NCI-H146 (cell line): ENCODE data around the gene ROPN1L.
A peak's percentile ranks its signal among the peaks of the same experiment; 100 is the strongest.
"Not testable (repeated sequence)": the region's sequence is repeated elsewhere in the genome, so short reads cannot be mapped to it uniquely, and the experiment has no call there.

Source experiments
- DNase-seq: peaks from one replicate; lab custom pipeline; 2025; lab: John Stamatoyannopoulos, UW

ROPN1L gene

DNA sequence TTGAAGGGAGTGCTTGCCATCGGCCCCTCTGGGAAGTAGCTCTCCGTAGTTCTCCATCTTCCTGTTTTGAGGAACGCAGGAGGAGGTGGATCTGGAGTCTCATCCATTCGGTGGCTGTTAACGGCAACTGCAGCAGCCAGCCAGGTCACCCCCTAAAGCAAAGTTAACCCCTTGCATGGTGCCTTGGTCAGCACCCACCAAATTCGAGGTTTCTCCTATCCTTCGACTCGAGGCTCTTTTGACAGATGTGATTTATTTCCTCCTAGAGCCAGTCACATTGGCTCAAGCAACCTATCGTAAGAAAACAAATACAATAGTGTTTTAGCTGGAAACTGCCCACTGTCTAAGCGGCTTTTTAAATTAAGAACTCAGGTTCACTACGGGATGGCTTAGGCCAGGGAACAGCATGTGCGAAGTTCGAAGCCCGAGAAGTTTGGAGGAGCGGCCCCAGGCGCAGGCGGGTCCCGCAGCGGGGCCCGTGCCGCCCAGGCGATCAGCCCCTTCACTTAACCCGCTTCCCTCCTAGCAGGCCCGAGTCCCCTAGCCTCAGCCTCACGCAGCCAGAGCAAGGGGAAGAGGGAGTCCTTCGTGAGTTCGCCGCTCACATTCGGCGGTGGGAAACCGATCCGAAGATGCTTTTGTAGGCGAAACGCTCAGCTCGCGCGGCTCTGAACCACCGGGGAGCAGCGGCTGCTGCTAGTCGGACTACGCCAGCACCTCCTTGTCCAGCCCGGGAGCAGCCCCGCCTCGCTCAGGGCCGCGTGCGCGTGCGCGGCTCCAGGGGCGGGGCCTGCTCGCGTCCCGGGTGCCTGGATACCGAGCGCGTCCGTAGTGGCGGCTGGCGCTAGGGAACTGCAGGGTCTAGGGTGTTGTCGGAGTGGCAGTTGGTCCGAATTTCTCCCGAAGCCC, at the start of gene ROPN1L:
ROPN1L (plus strand) TSS at position 797 of the 909 bp plus-strand sequence. CDS start 289 bp downstream, outside the sequence.
- DNase-seq = no peak

DNA sequence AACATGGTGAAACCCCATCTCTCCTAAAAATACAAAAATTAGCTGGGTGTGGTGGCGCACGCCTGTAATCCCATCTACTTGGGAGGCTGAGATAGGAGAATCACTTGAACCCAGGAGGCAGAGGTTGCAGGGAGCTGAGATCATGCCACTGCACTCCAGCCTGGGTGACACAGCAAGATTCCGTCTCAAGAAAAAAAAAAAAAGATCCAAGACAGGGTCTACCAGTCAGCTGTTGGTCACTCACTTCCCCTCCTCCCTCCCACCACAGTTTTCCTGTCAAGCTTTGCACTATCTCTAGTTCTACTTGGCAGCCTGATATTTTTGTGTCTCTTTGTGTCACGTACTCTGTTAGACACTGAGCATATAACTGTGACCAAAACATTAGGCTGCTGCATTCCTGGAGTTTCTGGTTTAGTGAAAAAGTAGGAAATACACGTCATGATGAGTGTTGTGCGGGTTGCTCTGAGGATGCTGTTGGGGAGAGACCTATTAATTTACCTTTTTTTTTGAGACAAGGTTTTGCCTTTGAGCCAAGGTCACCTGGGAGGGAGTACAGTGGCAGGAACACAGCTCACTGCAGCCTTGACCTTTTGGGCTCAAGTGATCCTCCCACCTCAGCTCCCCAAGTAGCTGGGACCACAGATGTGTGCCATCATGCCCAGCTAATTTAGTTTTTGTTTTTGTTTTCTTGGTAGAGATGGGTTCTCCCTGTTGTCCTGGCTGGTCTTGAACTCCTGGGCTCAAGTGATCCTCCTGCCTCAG, 48.9 kb upstream of the ROPN1L start:
- not testable (repeated sequence) for DNase-seq

DNA sequence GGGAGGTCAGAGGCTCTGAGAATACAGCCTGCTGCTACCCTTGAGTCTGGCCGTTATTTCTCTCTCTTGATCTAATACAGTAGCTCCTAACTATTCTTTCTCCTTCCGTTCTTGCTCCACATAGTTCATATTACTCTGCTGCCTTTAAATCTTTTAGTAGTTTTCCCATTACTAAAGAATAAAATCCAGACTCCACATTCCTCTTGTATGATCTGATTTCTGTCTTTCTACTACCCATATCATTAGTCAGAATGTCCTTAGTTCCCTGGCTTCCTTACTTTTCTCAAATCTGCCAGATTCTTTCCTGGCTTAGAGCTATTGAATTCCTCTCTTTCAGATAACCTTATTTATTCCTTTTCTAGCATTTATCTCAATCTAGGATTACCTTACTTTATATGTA, 48.2 kb upstream of the ROPN1L start:
- no peak for DNase-seq

DNA sequence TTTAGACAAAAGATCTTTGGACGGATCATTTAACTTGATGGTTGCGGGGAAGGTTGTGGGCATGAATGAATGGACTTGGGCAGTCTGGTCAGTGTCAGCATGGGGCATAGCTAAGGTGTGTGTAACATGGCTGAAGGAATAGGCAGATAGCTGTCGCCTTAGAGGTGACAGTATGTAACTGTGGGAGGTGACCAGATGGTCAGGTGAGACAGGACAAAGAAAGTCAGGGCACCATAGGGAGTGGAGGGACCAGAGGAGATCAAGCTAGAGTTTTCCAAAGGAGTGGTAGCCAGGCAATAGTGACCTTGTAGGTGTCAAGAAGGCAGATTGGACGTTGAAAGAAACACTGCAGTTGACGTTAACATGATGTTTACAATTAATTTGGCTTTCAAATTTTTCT, 45.1 kb upstream of the ROPN1L start:
- DNase-seq = no peak

DNA sequence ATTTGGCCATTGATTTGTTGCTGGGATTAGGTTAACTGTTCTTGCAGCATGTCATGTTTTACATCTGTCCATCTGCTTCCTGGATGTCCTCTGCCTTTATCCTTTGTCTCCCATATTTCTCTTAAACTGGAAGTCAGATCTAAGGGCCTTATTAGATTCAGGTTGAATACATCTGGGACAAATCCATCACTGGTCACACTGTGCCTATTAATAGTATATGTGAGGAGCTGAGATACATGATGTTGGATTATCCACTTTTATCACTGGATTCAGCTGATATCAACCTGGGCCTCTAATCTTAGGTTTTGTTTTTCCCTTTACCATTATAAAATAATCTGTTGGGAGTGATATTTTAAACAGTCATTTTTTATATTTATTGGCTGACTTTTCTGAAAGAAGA, 41.8 kb upstream of the ROPN1L start:
- no peak for DNase-seq

DNA sequence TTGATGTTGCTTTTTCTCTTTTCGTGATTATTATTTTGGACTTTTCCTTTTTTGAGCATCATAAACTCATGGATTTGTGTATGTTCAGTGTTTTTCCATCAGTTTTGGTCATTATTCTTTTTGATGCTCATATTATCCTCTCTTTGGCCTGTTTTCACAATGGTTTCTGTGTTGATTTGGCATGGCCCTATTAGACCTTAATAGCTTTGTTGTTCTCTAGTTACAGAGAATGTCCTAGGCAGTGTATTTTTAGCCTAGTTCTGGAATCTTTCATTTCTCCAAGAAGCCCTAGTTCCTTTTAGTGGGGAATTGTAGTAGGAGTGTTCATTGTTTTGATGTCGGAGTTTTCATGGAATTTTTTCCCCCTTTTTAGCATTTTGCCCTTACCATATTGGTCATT, 41.3 kb upstream of the ROPN1L start:
- no peak for DNase-seq

DNA sequence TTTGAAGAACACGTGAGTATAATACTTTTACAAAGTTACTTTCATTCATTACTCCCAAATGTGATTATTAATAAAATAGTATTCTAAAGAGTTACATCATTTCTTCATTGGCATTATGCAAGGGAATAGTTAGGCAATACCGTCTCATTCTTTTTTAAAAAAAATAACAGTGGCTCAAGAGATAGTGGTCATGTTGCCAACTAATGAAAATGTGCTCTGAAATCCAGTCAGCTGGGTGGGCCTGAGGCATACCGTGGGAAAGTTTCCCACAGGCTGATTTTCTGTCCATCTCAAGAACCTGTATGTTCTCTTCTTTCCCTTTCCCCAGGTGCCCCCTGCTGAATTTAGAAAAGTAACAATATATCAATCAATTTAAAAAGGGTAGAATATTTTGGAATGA, 40.8 kb upstream of the ROPN1L start:
- DNase-seq = no peak

DNA sequence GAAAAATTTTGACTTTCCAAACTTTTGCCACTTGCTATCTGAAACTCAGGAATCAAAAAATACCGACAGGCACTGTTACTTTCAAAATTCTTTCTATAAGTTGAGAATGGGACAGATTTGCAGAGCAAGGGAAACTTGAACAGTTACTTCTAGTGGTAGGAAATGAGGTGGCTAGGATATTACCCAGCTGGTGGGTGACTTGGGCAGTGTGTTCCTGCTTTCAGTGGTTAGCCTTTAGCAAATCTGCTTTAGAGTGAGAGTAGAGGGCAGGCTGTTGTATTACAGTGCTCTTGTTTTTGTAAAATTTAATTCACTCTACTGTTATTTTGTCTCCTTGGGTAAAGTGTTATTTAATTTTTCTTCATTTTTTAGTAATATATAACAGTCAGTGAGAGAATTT, 40.2 kb upstream of the ROPN1L start:
- no peak for DNase-seq

DNA sequence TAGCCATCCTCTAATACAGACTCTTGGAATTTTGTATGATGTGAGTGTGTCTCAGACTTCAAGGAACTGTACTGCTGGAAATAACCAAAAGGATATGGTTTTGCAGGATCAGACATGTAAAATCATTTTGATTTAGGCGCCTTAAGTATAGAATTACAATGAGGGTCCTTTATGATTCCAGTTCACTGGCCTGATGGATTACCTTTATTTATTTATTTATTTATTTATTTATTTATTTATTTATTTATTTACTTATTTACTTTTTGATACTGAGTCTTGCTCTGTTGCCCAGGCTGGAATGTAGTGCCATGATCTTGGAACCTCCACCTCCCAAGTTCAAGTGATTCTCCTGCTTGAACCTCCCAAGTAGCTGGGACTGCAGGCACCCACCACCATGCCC, 37.9 kb upstream of the ROPN1L start:
- no peak for DNase-seq

DNA sequence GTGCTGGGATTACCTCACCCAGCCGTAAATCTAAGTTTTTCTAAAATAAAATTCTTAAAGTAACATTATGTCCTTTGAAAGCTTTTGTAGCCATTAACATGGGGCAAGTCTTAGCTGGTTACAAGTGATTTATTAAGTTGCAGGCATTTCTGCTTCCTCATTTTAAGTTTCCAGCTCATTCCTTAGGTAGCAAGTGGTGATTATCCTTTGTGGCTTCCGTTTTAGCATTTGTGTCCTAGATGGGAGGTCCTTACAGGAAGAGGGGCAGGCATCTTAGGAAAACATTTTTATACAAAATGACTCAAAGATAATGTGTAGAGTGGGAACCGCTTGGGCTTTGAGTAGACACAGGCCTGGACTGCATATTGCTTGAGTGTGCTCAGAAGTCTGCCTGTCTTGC, 35.0 kb upstream of the ROPN1L start:
- DNase-seq = no peak

DNA sequence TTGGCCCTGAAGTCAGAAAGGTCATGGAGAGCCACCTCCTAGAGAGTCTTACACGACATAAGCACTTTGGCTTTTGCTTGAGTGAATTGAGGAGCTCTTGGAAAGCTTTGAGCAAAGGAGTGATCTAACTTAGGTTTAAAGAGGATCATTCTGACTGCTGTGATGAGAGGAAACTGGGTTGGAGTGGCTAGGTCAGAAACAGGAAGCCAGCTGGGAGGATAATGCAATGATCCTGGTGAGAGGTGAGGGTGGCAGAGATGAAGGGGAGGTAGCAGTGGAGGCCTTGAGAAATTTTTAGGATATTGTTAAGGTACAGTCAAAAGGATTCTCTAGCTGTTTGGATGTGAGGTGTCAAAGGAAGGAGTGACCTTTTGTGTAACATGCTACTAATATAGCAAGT, 32.2 kb upstream of the ROPN1L start:
- no peak for DNase-seq

DNA sequence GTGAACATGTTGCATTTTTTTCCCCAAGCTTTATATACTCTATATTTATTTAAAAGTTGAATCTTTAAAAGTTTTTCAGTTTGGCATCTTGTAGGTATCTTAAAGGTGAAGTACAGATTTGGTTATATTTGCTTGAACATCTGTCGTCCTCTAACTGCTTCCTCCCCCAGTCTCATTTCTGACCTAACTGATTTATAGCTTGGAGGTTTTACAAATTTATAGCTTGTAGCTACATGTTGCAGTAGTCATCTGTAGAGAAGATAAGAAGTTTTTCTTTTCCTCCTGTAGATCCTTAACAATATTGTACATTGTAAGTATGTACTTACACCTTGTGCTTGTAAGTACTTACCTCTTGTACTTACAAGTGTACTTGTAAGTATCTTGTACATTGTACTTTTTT, 31.0 kb upstream of the ROPN1L start:
- no peak for DNase-seq

DNA sequence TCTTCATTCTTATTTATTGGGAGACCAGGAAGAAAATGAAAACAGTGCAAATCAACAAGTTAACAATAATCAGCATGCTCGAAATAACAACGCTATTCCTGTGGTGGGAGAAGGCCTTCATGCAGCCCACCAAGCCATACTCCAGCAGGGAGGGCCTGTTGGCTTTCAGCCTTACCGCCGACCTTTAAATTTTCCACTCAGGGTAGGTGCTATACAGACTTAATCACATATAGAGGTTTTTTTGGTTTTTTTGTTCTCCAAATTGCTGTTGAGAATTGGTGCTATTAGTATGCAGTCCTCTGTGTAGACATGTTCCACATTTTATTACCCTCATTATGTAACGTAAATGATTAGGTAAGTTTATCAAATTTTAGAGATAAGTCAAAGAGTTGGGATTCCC, 30.3 kb upstream of the ROPN1L start:
- no peak for DNase-seq

DNA sequence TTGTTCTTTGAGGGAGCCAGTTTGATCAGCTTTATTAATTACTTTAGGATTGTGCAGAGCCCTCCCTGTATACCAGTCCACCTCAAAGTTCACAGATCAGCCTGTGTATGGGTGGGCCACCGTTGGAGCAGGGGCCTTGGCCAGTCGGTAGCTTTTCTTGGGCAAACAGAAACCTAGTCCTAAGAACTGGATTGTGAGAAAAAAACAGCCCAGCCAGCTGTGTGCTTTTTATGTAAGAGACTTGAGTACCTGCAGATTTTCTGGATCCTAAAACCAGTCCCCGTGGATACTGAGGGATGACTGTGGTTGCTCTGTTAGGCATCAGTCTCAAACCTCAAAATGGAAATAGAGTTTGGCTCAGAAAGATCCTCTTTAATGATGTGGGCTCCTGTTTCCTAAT, 24.8 kb upstream of the ROPN1L start:
- DNase-seq = no peak

DNA sequence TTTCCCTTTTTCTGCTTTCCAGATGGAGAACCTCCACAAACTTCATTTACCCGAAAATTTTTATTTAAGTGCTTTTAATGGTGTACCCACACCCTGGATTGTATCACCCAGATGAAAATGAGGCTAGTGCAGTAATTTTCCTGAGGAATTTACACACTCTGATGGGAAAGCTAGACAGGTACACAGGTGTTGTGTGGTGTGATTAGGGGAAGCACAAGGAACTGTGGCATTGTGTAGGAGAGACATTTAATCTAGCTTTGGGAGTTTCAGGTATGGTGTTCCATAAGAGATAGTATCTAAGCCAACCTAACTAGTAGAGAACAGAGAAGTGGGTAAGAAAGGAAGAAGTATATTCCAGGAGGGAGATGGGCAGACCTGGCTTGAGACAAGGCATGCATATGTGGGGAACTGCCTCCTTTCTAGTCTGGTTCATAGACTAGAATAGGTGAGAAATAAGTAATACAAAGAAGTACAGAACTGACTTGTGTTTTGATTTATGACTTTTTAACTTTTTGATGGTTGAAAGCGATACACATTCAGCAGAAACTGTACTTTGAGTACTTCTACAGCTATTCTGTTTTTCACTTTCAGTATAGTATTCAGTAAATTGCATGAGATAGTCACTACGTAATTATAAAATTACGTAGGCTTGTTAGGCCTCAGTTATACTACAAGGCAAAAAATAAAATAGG, 22.9 kb upstream of the ROPN1L start:
- DNase-seq = no peak

DNA sequence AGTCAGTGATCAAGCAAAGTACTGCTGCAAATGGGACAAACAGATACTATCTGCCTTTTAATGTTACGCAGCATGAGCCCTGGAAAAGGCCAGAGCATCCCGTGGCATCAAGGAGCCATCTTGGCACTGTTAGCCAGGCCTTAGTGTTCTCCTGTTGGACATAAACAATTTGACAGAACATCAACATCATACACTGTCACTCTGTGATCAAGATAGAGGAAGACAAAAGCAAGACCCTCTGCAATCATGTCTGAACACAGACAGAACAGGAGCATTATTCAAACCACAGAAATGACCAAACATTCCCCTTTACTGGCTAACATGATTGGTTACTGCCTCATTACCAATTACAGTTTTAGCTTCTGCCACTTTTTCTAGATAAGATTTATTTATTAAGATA, 21.2 kb upstream of the ROPN1L start:
- DNase-seq = no peak

DNA sequence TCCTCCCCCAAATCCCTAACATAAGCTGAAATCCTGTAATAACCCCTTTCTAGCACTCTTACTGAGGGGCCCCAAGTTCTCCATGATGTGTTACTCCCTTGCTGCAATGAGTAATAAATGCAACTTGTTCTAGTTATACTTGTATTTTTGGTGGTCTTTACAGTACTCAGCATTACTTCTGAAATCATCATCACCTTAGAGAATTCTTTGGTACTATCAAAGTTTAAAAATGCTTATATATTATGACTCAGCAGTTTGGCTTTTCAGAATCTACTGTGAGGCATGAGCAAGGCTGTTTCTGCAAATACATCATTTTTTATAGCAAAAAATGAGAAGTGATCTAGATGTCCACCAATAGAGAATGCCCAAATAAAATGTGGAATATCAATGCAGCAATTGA, 20.7 kb upstream of the ROPN1L start:
- no peak for DNase-seq

DNA sequence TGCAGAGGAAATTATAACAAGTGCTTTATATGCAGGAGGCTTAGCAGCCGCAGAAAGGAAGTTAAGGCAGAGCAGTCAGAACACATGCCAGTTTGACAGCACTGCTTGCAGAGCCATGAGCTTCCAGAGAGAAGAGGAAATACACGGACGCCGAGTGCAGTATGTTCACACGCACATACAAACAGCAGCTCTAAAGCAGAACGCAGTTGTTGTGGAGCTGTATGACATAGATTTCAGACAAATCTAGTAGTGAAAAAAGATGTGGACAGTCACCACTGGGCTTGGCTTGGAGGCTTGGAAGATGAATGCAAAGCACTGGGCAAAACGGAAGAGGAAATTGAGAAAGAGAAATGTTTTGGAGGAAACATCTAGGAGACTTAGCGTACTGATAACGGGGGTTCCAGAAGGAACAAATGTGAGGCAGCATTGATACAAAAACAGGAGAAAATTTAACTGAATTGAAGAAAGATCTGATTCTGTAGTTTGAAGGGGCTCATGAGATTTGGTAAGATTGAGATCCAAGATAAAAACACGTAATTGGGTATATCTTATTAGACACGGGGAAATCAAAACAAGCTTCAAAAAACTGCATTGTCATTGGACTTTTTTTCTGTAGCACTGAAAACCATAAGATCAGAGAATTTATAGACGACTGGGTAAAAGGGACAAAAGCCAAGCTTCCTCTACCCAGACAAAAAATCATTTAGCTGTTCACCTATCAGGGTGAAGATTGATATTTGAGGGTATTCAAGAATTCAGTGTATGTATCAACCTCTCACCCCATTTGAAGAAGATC, 19.6 kb upstream of the ROPN1L start:
- no peak for DNase-seq

DNA sequence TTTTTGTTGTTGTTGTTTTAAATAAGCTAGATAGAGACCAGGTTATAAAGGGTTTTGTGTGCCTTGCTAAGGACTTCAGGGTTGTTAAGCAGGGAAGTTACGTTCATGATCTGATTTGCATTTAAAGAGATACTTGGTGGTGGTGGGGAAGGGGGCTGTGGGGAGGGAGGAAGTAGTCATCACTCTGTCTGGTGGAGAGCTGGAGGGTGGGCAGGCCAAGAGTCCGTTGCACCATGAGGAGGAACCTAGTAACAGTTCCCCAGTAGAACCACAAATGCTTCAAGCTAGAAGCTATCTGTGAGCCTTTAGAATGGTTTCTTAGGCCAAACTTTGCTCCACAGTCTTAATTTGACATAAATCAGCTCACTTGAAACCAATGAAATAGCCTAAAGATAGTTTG, 18.7 kb upstream of the ROPN1L start:
- DNase-seq = no peak

DNA sequence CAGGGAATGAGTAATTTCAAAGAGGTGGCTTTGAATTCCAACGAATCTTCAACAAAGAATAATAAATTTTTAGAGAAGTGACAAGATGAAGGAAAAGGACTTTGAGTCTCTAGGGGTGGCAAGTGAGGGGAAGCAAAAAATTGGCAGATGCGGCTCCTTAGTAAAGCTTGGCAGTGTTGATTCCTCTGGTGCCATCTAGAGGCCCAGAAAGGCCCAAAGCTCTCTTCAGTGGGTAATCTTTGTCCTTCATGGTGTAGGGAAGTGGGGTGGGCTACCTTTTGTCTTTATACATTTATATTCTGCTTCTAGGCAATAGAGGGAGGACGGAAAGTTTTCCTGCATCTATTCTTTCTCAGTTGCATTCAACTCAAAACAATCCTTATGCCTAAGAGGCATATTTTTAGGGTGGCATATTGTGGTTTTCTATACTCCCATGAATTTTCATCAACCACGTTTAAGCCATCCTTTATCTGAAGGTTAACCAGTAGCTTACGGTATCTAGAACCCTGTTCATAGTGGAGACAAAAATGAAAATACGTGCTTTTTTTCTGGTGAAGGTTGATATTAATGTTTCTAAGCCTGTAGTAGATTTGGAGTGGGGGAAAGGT, 17.5 kb upstream of the ROPN1L start:
- peak; percentile 18 for DNase-seq

DNA sequence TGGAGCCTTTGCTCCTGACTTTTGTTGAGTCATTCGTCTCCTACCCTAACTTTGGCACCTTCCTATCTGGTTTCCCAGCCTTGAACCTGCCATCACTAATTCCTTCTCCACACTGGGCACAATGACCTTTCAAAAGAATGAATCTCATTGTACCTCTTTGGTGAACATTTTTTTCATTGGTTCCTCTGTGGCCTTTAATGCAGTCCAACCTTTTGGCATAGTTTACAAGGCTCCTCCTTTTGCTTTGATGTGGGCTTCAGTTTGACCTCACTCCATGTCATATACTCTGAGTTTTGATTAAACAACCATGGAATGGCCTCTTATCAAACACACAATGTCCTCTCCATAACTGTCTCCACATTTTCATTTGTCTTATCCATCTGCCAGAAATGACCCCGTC, 14.5 kb upstream of the ROPN1L start:
- DNase-seq = no peak

DNA sequence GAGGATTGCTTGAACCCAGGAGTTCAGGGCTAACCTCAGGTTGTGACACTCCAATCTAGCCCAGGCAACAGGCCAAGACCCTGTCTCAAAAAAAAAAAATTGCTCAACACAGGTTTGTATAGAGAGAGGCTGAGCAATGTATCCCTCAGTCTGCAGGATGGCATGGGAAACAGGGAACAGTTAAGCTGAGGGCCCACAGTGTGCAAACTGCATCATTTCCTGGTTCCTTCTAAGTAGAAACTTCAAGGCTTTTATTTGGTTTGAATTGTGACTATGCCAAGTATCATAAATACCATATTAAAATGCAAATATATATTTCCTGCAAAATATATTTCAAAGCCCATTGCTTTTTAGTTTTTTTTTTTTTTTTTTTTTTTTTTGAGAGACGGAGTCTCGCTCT, 13.7 kb upstream of the ROPN1L start:
- DNase-seq = no peak
